GM21825 (cell line): ENCODE results near the gene PRMT9.
A peak's percentile ranks its signal among the peaks of the same experiment; 100 is the strongest.

Experiments
- ATAC-seq: cut with Tn5 transposase; IDR thresholded peaks from one replicate; pipeline ENCODE4 v1.9.1; 2021; ENCODE audit warnings: mild to moderate bottlenecking, moderate library complexity; ENCODE audit not compliant: unreplicated experiment

The PRMT9 gene

GRCh38 chr4:147682755-147683154, 1.2 kb downstream of the PRMT9 start:
- ATAC-seq, result no peak

GRCh38 chr4:147678796-147679549, 5.0 kb downstream of the PRMT9 start:
- ATAC-seq, result no peak

DNA sequence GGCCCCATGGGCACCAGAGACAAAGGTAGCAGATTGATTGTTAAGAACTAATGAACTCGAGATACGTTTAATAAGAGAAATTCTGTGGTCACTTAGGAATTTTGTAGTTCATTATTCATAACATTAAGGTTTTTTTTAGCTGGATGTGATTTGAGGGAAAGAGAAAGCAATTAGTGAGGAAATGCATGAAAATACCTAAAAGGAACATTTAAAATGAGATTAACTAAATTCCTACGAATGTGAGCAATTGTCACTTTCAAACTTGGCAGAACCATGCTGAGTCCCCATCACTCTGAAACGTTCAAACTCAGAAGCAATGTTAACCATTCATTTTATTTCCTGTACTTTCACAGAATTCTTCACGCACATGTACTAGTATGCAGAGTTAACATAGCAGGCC, 5.9 kb downstream of the PRMT9 start:
- no peak for ATAC-seq

DNA sequence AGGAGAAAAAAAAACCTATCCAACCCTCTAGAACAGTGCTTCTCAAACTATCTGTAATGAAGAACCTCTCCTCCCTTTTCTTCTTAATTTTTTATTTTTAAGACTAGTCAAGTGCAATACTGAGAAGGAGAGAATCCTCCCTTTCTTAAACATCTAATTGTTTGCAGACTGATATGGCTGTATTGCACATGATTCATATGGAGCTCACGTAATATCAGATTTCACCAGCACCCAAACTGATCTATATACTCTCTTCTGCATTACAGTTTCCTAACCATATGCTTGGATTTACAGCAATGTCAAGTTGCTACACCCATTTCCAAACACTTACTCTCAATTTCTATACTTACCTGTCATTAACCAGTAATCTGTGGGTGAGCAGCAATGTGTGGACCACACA, 9.5 kb downstream of the PRMT9 start:
- ATAC-seq, result no peak

DNA sequence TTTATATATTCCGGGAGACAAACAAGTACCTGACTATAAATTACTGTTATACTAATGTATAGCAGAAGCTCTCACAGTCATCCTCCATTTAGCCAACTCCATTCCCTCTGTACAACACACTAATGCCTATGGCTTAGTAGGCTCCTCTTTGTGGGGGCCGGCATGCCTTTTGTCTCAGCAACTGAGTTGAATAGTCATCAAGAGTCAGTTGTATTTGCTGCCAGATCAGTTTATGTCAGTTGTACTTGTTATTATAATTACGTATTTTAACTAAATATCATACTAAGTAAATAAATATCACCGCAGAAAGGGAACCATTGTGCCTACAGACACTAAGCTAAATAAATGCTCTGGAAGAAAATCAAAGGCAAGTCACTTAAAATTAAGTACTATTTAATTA, 9.9 kb downstream of the PRMT9 start:
- no peak for ATAC-seq

GRCh38 chr4:147658501-147658900, 25.5 kb downstream of the PRMT9 start:
- no peak for ATAC-seq

- ATAC-seq, result no peak
These were observed 28.3 kb downstream of the PRMT9 start for GRCh38 chr4:147655639-147656038.

DNA sequence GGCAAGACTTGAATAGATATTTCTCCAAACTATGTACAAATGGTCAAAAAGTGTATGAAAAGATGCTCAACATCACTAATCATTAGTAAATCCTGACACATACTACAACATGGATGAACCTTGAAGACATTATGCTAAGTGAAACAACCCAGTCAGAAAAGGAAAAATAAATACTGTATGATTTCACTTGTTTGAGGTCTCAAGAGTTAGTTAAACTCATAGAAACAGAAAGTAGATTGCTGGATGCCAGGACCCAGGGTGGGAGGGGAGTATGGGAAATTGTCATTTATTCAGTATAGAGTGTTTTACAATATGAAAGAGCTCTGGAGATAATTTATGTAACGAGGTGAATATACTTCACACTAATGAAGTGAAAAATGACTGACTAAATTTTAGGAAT, 32.4 kb downstream of the PRMT9 start:
- ATAC-seq, result peak; percentile 51

- no peak for ATAC-seq
These were observed 35.3 kb downstream of the PRMT9 start for GRCh38 chr4:147648656-147649055.

DNA sequence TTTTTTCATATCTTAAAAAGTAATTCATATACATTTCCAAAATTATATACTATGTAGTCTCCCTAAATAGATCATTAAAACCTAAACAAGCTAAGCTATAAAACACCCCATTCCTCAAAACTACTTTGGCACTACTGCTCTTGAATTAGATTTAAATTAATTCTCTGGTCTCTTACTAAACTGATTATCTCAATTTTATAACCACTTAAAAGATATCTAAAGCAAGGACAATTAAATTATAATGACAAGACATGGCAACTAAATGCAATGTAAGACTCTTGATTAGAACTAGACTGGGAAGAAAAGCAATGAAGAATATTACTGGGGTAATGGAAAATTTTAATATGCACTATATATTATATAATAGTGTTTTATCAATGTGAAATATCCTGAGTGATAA, 38.9 kb downstream of the PRMT9 start:
- no peak for ATAC-seq

DNA sequence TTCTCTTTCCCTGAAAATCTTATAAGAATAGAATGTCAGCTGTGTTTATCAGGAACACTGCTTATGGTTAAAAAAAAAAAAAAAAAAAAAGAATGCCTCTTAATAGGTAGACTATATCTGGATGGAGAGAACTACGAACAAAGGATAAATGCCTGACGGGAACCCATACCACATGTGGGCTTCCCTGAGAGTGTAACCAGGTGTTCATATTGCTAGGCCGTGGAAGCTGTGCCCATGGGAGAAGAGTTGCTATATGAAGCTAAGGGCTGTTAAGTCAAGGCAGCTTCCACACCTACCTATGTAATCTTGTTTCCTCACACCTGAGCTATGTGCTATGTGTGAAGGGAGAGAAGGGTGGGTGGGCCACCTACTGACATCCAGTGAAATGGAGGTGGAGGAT, 39.5 kb downstream of the PRMT9 start:
- ATAC-seq, result no peak

GRCh38 chr4:147643616-147644015, 40.3 kb downstream of the PRMT9 start:
- no peak for ATAC-seq

GRCh38 chr4:147640331-147640730, 43.6 kb downstream of the PRMT9 start:
- no peak for ATAC-seq

GRCh38 chr4:147639388-147639787, 44.6 kb downstream of the PRMT9 start:
- ATAC-seq, result no peak

DNA sequence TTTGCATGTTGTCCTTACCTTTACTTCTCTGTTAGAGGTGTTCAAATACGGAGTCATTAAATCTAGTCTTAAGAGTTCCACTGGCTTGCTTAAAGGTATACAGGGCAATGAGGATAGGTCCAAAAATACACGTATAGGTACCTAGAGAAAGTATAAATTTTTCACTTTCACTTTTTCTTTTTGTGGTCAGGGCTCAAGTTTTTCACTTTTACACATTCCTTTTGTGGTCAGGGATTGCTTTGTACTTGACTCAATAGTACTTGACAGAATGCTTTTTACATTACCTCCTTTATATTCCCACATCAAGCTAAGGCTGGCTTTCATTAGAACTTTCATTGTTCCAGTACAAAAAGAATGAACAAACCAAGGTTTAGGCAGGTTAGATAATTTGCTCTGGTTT, 45.0 kb downstream of the PRMT9 start:
- no peak for ATAC-seq

DNA sequence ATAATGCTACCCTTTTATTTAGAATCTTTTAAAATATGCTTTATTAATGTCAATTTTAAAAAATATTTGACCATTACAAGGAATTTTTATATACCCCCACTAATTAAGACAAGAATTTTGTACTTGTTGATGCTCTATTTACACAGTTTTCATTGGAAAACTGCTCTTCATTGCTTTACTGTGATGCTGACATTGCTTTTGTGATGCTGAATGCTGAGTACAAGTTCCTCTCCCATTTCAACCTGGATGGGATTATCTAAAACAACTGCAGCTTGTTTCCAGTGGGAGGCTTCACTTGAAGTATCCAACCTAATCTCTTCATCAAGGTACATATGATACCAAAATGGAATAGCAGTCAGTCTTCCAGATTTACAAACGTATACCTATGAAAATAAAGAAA, 45.6 kb downstream of the PRMT9 start:
- no peak for ATAC-seq

GRCh38 chr4:147635348-147635747, 48.6 kb downstream of the PRMT9 start:
- no peak for ATAC-seq

DNA sequence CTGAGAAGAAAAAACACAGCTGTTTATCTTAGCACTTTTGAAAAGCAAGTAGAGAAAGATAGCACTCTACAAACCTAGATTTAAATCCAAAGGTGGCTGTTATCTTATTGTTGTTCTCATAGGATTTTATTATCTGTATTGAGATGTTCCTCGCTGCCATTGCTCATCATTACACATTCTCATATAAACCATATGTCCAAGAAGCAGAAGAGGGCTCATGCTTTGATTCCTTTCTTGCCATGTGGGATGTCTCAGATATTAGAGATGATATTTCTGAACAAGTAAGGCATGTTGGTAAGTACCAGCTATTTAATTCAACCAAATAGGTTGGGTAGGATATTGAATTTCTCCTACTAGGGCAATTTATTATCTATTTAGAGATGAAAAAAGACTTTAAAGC, 50.3 kb downstream of the PRMT9 start:
- no peak for ATAC-seq

GRCh38 chr4:147633113-147633512, 50.9 kb downstream of the PRMT9 start:
- ATAC-seq, result no peak

DNA sequence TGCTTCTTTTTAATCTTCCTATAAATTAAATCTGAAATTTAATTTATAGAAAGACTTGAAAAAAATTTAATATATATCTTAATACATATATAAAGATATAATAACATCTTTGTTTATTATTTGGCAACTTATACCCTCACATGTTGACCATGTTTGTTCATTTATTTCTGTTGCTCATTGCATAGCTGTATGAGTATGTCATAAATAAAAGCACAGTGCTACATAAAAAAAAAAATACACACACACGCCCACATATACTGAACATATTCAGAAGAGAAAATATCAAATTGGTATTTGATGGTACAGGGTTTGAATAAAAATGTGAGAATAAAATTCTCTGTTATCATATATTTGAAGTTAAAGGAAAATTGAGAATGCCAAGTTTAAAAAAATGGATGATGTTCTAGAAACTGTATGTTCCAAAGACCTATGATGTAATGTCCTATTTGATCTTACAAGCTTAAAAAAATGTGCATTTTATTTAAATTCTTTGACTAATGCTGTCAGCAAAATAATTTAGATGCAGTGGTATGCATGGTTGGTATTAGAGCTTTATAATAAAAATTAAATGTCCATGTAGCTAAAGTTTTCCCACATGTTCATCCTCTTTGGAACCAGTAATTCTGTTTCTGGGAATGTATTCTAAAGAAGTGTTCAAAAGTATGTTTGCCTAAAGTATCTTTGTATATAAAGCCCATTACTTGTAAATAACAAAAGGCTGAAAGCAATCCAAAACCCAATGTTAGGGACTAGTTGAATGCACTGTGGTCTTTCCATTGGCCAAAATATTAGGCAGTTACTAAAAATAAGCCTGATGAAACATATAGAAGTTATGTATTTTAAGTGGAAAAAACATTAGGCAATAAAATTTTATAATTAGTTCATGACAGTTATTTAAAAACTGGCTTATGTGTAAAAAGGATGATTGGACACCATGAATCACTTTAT, 53.9 kb downstream of the PRMT9 start:
- ATAC-seq, result no peak

- ATAC-seq, result no peak
These were observed 55.5 kb downstream of the PRMT9 start for GRCh38 chr4:147628415-147628814.

DNA sequence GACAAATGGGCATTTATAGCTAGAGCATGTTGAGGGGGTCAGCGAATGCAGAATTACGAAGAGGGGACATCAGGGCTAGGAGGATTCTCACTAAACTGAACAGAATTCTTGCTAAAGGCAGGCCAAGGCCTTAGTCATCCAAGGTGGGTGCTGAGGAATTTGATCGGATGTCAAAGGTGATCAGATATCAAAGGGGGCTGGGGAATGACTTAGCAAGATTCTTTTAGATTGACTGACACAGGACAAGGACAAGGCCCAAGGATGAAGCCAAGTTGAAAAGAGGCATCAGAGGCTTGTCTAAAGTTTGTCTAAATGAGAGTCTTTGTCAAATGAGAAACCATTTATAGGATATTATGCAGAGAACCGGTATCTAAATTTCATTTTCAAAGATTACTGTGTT, 57.1 kb downstream of the PRMT9 start:
- no peak for ATAC-seq
